IPS DF 4.7 (cell line): Measurements from ENCODE around the gene EN2.
"Not testable (repeated sequence)": the region's sequence is repeated elsewhere in the genome, so short reads cannot be mapped to it uniquely, and the experiment has no call there.

Experiments used
- DNase-seq: peaks from one replicate; pipeline ENCODE4 v3.0.0-alpha.2; 2013; ENCODE audit warnings: low spot score; ENCODE audit errors: extremely low read depth

Gene EN2

DNA sequence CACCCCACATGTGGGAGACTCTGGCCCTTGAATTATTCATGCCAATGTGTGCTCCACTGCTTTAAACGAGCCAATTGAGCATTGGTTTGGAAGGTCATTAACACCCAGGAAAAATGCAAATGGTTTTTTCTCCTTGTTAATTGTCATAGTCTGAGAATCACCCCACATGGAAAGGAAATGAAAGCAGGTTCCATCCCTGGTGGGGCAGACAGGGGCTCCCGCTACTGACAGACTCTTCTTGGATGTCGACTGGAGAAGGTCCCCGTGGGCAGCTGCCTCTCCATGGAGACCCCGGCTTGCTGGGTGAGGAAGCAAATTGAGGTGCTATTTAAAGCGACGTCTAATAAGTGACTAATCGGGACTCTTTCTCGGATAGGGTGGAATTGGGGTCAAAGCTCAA lies 32.0 kb upstream of the EN2 start:
- DNase-seq, result no peak

DNA sequence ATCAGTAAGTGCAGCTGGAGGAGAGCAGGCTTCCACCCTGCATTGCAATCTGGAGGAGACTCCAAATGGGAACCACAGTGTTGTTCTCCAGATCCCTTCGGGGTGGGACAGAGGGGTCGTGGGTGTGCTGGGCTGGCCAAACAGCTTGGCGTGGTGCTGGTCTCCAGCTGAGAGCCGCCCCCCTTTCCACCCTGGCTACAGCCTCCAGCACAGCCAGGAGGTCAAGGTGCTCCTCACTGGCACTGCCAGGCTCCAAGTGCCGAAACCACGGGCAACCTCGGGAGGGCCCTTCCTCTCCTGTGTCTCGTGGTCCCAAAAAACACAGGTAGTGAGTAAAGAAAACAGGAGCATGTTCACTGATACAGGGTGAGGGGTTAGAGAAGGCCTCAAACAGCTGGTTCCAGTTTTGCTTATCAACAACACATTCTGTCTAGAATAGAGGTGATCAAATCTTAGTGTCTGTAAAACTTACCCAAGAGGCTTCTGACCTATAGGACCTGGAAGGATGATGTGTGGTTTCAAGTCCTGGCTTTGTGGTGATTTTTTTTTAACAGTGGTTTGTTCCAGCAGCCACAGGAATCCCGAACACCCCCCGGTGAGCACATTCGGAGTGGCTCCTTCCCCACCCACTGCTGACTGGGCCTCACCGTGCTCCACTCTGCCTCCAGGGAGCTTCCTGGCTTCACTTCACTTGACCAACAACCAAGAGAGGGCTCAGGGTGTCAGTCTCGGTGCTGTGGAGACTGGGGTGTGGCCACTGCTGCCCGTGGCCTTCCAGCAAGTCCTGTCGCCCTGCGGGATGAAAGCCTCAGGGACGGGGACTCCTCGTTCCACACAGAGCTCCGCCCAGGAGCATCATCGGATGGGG lies 31.2 kb upstream of the EN2 start:
- DNase-seq, result no peak

DNA sequence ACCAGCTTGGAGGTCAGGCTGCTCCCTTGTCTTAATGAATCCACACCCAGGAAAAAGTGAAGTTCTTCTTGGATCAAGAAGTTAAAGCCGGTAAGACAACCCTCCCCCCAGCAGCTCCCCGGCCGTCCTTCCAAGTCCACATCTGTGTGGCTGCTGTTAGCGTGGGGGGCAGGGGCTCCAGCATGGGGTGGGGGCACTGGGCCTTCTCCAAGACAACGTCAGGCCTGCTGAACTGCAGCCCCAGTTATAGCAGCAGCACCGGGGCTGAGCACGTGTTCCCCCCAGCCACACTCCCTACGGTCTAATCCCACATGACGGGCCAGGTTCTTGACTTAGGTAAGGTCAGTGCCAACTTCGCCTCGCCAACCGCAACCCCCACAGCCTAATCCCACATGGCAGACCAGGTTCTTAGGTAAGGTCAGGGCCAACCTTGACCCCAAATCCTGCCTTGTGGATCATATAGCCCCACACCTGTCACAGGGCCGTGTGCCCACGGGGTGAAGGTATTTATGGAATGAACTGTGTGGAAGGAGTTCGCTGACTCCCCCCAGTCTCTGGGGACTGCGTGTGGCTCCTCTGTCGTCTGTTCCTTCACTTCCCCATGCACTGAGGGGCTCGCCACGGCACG lies 30.4 kb upstream of the EN2 start:
- DNase-seq, result no peak

DNA sequence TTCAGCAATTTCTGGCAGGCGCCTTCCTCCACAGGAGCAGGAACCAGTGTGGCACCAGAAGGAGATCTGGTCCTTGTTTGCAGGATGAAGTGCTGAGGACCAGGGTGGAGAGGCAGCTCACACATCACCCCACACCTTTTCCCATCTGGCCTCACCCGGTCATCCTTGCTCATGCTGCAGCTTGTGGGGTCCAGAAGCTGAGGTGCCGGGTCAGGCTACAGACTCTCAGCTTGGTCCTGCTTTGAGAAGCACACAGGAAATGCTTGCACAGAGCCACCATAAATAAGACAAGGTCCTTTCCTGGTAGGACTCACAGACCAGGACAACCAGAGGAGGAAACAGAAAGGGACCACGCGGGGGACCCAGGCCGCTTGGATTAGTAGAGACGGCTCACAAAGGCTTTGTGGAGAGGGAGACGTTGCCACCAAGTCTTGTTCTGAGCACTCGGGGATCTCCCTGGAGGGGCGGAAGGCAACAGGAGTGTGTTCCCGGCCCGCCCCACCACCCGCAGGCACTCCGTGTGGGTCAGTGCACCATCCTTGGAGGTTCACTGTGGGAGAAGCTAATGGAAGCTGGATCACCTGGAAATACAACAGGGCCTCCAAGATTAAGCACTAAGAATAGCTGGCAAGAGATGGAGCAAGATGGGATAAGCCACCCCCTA lies 29.6 kb upstream of the EN2 start:
- DNase-seq, result no peak

DNA sequence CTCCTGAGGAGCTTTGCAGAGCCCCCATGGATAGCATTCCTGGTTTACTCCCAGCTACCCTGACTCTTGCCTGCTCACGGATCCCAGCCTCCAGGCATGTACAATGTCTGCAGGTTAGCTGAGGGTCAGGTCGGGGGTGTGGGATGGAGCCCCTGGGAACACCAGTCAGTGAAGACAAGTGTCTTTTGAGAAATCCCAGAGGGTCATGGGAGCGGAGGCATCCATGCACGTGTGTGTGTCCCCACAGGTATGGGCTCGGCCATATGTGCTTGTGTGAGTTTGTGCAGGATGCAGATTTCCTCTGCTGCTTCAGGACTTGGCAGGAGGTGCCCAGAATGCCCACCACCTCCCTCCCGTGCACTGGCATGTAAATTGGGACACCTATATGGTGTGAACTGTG lies 28.3 kb upstream of the EN2 start:
- DNase-seq, result no peak

DNA sequence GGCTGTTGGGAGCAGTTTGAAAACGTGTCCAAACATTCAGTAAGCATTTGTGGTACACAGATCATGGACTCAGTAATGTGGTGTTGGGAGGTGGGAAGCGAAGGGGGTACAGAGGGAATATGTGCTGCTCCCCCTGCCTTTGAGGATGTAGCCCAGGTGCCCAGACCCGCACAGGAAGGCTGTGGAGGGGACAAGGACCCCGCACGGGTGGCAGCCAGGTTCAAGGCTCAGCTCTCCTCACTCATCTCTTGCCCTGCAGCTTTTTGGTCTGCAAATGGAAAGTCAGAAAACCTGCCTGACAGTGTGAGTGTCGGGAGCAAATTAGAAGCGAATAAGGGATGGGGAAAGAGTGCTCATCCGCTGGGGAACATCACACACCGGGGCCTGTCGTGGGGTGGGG lies 27.3 kb upstream of the EN2 start:
- DNase-seq, result no peak

DNA sequence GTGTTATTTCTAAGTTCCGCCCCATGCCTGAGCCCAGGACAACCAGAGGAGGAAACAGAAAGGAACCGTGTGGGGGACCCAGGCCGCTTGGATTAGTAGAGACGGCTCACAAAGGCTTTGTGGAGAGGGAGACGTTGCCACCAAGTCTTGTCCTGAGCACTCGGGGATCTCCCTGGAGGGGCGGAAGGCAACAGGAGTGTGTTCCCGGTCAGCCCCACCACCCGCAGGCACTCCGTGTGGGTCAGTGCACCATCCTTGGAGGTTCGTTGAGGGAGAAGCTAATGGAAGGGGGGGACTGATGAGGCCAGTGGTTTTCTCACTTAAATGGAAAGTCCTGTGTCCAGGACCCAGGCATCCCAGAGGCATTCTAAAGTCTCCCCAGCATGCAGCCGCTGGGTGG lies 26.7 kb upstream of the EN2 start:
- DNase-seq, result no peak

DNA sequence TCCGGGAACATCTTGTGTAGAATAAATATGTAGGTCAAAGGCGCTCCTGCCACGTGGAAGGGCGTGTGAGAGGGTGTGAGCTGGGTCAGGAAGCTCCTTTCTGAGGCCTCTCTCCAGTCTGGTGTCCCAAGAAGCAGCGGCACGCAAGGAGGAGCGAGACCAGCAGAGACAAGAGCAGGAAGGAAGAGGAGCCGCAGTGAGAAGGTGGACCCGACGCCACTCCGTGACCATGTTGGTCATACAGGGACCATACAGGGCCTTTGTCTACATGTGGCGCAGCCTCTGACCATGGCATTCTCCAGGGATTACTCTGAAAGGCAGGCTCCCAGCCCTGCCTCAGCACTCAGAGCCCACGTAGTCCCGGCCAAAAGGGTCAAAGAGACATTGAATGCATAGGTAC lies 26.2 kb upstream of the EN2 start:
- no peak for DNase-seq

DNA sequence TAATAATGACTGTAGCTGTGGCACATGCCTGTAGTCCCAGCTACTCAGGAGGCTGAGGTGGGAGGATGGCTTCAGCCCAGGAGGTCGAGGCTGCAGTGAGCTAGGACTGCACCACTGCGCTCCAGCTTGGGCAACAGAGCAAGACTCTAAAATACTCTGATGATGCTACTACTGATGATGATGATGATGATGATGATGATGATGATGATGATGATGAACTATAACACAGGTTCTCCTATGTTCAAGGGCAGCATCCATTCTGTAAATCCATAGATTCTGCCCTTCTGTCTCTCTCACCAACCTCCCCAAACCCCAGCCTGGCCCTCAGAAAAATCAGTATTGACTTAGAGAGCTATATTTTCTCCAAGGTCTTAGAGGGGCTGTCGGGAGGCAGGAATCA lies 22.8 kb upstream of the EN2 start:
- DNase-seq, result no peak

DNA sequence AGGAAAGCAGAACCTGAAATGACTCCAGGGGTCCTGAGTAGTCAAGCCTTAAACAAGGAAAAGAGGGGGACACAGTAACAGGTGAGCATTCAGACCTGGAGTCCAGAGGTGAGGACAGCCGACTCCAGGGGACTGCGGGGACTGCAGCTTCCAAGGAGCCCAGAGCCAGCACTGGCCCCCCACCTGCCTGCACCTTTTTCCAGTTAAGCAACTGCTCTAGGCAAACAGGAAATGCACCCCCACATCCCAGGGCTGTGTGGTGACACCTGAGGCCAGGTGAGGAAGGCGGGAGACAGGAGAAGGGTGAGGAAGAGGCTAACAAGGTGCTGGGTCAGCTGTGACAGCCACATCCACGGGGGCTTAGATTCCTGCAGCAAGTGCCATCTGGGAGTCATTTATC lies 20.1 kb upstream of the EN2 start:
- no peak for DNase-seq

DNA sequence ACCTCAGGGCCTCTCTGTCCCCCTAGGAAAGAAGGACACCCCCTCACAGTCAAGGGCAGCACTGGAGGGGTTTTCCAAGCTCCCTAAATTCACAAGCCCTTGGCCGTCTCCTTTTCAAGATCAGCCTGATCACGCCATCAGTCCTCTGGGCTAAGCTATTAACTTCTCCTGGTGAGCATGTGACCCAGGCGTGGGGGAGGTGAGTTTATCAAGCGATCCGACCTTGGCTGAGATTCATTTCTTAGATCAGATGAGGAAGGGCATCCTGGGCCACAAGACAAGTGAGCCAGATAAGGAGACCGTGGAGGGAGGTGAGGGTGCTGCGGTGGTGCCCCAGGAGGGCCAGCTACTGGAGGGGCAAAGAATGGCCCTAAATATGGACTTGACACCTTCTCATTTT lies 19.2 kb upstream of the EN2 start:
- DNase-seq, result no peak

DNA sequence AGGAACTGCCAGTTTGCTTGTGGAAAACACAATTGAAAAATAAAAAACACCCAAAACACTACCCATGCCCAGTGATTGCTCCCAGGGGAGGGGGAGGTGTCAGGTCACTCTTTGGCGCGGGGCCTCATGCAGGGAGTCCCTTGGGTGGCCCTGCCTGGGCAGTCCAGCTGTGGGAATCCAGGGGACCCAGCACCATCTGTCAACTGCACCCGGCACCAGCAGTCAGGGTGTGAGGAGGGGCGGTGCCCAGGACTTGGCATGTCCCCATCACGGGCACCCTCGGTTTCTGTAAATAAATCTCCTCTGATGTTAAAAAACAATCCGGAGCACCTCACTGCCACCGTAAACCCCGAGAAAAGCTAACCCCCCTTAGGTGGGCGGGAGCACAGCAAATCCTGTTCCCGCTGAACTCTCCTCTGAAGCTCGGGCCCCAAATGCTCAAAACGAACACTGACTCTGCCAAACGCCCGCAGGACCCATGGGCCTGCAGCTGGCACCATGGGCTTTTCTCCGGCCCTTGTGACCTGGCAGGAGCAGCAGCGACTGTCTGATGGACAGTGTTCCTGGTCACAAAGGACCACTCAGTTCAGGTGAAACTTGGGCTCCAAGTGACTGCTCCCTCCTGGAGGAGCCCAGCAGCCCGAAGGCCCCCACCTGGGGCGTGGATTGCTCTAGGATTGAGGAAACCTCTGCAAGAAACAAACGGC lies 18.5 kb upstream of the EN2 start:
- no peak for DNase-seq

DNA sequence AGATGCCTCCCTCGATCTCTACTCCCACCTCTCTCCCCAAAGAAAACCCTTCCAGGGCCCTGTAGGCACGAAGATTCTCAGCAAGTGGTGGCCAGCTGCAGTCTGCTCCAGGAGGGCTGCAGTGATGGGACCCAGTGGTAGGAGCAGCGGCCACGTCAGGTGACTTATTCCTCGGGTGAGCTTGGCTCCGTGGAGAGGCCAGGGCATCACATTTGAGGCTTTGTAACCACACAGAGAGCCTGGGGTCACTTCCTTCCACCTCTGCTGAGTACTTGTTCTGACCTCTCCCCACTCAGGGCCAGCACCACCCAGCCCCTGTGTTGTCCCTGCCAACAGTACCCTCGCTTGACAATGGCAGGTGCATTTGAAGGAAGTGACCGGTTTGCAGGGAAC lies 17.9 kb upstream of the EN2 start:
- no peak for DNase-seq

DNA sequence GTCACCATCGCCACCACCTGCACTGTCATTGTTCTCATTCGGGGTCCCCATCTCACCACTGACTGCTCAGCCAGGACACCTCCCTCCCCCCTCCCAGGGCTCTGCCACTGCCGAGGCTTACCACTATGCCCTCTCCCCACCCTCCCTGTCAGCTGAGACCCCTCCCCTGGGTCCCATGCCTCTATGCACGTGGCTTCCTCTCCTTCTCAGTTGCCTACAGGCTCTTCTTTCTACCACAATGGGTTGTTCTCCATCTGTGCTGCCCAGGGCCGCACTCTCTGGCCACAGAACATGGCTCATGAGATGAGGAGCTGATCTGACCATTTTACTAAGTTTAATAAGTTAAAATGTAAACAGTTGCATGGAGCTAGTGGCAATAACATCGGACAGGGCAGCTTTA lies 16.1 kb upstream of the EN2 start:
- no peak for DNase-seq

DNA sequence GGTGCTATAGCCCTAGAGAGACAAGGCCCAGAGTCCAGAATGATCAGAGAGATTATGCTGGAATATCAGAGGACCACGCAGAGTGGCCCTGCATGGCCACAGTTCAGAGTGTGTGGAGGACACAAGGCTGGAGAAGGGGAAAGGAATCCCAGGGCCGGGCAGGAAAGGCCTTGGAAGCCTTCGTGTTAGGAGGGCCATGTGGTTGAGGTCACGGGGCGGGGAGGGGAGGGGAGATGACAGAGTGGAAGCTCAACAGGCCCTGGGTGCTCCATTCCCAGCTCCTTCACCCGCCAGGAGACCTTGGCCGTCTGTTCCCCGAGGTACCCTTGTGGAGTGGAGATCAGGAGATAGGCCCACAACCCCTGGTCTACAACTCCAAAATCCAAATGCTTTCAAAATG lies 13.2 kb upstream of the EN2 start:
- DNase-seq, result no peak

DNA sequence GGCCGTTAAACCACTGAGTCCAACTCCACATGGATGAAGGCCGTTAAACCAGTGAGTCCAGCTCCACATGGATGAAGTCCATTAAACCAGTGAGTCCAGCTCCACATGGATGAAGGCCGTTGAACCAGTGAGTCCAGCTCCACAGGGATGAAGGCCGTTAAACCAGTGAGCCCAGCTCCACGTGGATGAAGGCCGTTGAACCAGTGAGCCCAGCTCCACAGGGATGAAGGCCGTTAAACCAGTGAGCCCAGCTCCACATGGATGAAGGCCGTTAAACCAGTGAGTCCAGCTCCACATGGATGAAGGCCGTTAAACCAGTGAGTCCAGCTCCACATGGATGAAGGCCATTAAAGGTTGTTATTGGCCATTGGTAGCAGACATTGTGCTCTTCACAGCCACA lies 12.3 kb upstream of the EN2 start:
- not testable (repeated sequence) for DNase-seq

DNA sequence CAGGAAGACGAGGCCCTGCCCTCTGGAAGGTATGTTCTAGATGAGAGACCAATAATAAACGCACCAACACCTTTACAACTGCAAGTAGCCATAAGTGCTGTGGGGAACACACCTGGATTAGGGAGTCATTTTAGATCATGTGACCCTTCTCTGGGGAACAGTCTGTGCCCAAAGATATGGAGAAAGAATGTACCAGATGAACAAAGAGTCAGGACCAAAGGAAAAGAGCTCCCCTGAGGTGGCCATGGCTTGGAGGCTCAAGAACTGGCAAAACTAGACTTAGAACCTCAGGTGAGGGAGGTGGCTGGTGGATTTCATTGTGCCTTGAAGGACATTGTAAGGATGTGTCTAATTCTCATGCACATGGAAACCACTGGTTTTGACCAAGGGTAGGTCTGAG lies 10.3 kb upstream of the EN2 start:
- no peak for DNase-seq

DNA sequence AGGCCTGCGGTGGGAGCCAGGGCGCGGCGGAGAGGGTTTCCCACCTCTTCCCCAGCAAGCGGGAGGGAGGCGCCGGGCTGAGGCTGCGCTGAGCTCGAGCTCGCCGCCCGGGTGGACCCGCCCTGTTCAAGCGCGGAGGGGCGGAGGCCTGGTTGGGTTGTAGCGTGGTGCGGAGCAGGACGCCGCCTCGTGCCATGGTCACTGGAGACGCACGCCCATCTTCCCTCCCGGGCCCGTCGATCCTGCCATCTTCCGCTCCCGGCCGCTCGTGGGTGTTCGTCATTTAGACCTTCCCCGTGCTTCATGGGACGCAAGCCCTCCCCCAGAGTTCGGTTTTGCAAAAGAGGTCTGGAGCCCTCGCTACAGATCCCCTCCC lies 9.3 kb upstream of the EN2 start:
- DNase-seq, result no peak

DNA sequence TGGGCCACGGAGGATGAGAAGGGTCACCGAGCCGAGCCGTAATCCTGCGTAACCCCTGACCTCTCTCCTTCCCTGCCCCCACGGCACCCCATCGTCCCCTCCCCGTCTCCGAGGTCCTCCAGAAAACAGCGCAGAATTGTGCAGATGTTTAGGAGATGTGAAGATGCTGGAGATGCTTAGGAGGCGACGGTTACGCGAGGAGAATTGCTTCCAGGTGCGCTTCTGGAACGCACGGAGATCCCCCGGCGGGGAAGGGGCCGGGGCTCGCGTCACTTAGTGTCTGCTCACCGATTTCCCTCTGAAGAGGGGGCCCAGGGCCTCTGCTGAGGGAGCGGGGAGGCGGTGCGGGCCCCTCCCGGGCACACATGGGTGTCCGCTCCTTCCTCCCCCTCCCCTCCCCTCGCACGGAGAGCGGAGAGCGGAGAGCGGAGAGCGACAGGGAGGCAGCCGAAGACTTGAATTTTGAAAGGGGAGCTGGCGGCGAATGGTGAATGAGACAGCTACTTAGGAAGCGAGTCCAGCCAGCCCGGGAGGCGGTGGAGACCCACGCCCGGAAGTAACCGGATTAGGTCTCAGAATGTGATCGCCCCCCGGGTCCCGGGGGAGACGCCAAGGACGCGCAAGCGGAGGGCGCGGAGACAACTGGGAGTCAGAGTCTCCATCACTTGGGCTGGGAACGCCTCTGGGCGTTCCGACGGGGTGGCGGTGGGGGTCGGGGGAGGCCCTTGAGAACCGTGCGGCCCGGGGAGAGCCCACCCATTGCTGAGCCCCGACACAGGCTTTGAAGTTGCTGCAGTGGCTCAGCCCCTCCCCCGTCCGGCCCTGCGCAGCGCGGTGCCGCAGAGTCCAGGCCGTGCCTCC lies 8.7 kb upstream of the EN2 start:
- no peak for DNase-seq

DNA sequence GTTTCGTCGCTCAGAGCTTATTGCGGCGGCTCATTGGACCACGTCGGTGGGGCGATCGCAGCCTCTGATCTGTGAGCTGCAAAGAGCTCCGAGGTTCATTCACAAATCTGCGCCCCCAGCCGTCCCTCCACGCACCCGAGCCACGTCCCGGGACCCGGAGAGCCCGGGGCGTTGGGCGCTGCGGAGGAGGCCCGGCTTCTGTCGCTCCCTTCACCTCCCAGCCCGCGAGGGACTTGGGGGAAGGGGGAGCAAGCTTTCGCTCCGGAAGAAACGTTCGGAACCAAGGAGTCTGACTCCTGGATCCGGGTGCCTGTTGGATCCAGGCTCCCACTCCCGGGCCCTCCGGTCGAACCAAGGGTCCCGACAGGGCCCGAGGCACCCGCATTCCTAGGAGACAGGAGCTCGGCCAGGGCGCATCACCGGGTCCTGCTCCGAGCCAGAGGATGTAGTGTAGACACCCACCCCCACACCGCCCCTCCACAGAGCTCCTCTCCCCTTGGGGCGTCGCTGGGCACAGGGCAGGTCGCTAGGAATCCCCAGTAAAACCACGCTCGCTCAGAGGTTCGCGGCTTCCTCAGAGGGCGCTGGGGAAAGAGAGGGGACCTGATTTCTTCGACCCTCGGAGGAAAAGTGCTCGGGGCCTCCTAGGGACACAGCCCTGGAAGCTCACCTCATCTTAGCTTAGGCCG lies 7.9 kb upstream of the EN2 start:
- no peak for DNase-seq

DNA sequence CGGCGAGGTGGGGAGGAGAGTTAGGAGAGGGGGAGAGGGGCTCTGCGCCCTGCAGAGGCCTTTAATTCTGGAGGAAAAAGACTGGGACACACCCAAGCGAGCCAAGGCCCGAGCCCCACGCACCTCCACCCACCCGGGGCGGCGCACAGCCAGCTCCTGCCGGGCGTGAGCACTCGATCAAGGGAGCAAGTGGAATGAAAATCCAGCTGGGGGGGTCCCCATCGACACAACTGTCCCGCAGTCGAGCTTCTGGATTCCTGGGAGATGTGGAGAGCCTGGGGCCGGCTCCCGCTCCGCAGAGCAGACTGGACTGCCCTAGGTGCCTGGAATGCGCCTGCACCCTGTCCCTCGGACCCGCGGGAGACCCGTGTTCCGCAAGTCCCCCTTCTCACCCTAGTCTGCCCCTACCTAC lies 7.4 kb upstream of the EN2 start:
- no peak for DNase-seq
